Bronchial epithelial cell (primary cell): ENCODE data around the gene KLF13. TPM values are rescaled to one million over a fixed set of nuclear protein-coding genes. Genes with fewer than 3 reads are reported as not detected.

Experiments
- DNase-seq: peaks from one replicate; pipeline ENCODE4 v3.0.0-alpha.2; 2010; ENCODE audit warnings: low read depth
- FAIRE-seq: peaks from 2 replicates; lab custom pipeline; 2011; peaks lifted over from hg19 to GRCh38; lab: Jason Lieb, UNC
- H3K27me3 ChIP-seq: 2 replicates; pipeline ENCODE4 v1.5.1; 2011; ENCODE audit warnings: low read length; ENCODE audit not compliant: control insufficient read depth, insufficient read depth
- H3K36me3 ChIP-seq: 2 replicates; pipeline ENCODE4 v1.5.1; 2011; ENCODE audit warnings: low read length; ENCODE audit not compliant: control insufficient read depth, insufficient read depth
- H3K4me3 ChIP-seq: 2 replicates; pipeline ENCODE4 v1.5.1; 2011; ENCODE audit warnings: mild to moderate bottlenecking, low read depth, low read length, control low read depth
- total RNA-seq: library from RNA; depleted of rRNA; stranded (reverse); fragments of >200 nt; gene quantifications from 2 replicates; pipeline ENCODE4 v1.2.1, GENCODE V29; 2014
- TF ChIP-seq, protein P1 (sequence below): IDR thresholded peaks from 2 replicates; pipeline ENCODE4 v1.5.1; 2011; ENCODE audit warnings: mild to moderate bottlenecking, moderate library complexity, low read length, control low read depth, inconsistent platforms; ENCODE audit not compliant: insufficient read depth, severe bottlenecking

KLF13 gene
- total RNA-seq, 1 donor from 2014 or later = 58.7 TPM

GRCh38 chr15:31309893-31310606, 16.6 kb upstream of the KLF13 start:
- no peak overlapping the region for H3K4me3 ChIP-seq
- no peaks in the 10 kb centered on the region for H3K36me3 ChIP-seq
- FAIRE-seq (no peak), DNase-seq (no peak)
- H3K27me3 ChIP-seq = peaks cover 12% of the 10 kb centered on the region
- TF ChIP-seq, protein P1, sequence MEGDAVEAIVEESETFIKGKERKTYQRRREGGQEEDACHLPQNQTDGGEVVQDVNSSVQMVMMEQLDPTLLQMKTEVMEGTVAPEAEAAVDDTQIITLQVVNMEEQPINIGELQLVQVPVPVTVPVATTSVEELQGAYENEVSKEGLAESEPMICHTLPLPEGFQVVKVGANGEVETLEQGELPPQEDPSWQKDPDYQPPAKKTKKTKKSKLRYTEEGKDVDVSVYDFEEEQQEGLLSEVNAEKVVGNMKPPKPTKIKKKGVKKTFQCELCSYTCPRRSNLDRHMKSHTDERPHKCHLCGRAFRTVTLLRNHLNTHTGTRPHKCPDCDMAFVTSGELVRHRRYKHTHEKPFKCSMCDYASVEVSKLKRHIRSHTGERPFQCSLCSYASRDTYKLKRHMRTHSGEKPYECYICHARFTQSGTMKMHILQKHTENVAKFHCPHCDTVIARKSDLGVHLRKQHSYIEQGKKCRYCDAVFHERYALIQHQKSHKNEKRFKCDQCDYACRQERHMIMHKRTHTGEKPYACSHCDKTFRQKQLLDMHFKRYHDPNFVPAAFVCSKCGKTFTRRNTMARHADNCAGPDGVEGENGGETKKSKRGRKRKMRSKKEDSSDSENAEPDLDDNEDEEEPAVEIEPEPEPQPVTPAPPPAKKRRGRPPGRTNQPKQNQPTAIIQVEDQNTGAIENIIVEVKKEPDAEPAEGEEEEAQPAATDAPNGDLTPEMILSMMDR = no peak

- Histone ChIP-seq H3K4me3 (no peak overlapping the region), H3K36me3 (no peaks in the 10 kb centered on the region), H3K27me3 (peaks cover 11% of the 10 kb centered on the region)
- FAIRE-seq = no peak
- TF ChIP-seq, protein P1 = no peak
- no peak for DNase-seq
These were observed 14.7 kb upstream of the KLF13 start for GRCh38 chr15:31311735-31312619.

DNA sequence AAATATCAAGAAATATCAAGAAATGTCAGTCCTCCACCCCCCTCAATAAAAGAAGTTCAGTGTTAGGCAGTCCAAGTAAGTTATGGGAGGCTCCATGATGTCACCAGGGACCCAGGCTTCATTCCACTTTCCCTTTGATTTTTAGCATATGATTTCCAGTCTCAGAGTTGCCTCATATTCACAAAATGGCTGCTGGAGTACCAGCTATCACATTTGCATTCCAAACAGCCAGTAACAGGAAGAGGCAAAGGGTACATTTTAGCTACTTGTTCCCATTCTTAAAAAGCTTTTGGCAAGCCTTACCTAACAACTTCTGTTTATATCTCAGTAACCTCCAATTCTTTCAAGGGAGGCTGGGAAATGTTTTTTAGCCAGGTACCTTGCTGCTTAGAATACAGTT, 13.4 kb upstream of the KLF13 start:
- TF ChIP-seq, protein P1 = no peak
- FAIRE-seq = no peak

GRCh38 chr15:31314380-31314779, 12.3 kb upstream of the KLF13 start:
- no peak for DNase-seq
- Histone ChIP-seq H3K4me3 (no peak overlapping the region), H3K27me3 (peaks cover 4% of the 10 kb centered on the region), H3K36me3 (no peaks in the 10 kb centered on the region)
- no peak for FAIRE-seq
- TF ChIP-seq, protein P1 = no peak

More for the DNA sequence above, 13.4 kb upstream of the KLF13 start:
- Histone ChIP-seq H3K4me3 (no peak overlapping the region), H3K36me3 (no peaks in the 10 kb centered on the region), H3K27me3 (peaks cover 4% of the 10 kb centered on the region)
- DNase-seq = no peak

GRCh38 chr15:31316135-31316795, 10.4 kb upstream of the KLF13 start:
- DNase-seq = no peak
- Histone ChIP-seq H3K36me3 (no peaks in the 10 kb centered on the region), H3K27me3 (peaks cover 6% of the 10 kb centered on the region), H3K4me3 (no peak overlapping the region)
- TF ChIP-seq, protein P1 = no peak
- no peak for FAIRE-seq
